Stomach smooth muscle (tissue), 2 donors: ENCODE data around the gene ENOX1.

Experiments
- H3K27ac ChIP-seq: one replicate; pipeline ENCODE4 v1.7.0; 2013; ENCODE audit warnings: mild to moderate bottlenecking, low read length, inconsistent platforms
- H3K27me3 ChIP-seq, 2 donors: one replicate each; pipeline ENCODE4 v1.7.0; 2013; ENCODE audit warnings: low read length in 2 of 2; ENCODE audit not compliant: insufficient read depth in 2 of 2, control insufficient read depth in 1 of 2
- H3K36me3 ChIP-seq, 2 donors: one replicate each; pipeline ENCODE4 v1.7.0; 2013; ENCODE audit warnings: low read length in 2 of 2; ENCODE audit not compliant: control insufficient read depth in 2 of 2, insufficient read depth in 2 of 2
- H3K4me1 ChIP-seq: one replicate; pipeline ENCODE4 v1.7.0; 2013; ENCODE audit warnings: low read length; ENCODE audit not compliant: control insufficient read depth, insufficient read depth
- H3K4me3 ChIP-seq, 2 donors: one replicate each; pipeline ENCODE4 v1.7.0; 2013; ENCODE audit warnings: low read length in 2 of 2
- H3K9ac ChIP-seq, 2 donors: one replicate each; pipeline ENCODE4 v1.7.0; 2013; ENCODE audit warnings: low read length in 2 of 2, mild to moderate bottlenecking in 1 of 2
- H3K9me3 ChIP-seq, 2 donors: one replicate each; pipeline ENCODE4 v1.7.0; 2013; ENCODE audit warnings: low read length in 2 of 2; ENCODE audit not compliant: control insufficient read depth in 2 of 2
- donor health status: healthy.
- donor health status: Pancreatic carcinoma.

ENOX1 gene

GRCh38 chr13:43374621-43375020 is 412.2 kb downstream of the ENOX1 start:
- H3K9ac ChIP-seq: no peak overlapping the region
- no peaks in the 10 kb centered on the region for H3K27me3 ChIP-seq
- peaks cover 6% of the 10 kb centered on the region for H3K4me1 ChIP-seq
- no peaks in the 10 kb centered on the region for H3K9me3 ChIP-seq
- no peak overlapping the region for H3K4me3 ChIP-seq
- no peaks in the 10 kb centered on the region for H3K36me3 ChIP-seq
- H3K27ac ChIP-seq: no peak overlapping the region

- no peak overlapping the region for H3K27ac ChIP-seq
- no peaks in the 10 kb centered on the region for H3K9me3 ChIP-seq
- peaks cover 8% of the 10 kb centered on the region for H3K4me1 ChIP-seq
- no peaks in the 10 kb centered on the region for H3K27me3 ChIP-seq
- H3K9ac ChIP-seq: no peak overlapping the region
- no peaks in the 10 kb centered on the region for H3K36me3 ChIP-seq
- no peak overlapping the region for H3K4me3 ChIP-seq
Measured at GRCh38 chr13:43373400-43373799, 413.4 kb downstream of the ENOX1 start.

- Histone ChIP-seq H3K4me1 (peaks cover 10% of the 10 kb centered on the region), H3K9me3 (no peaks in the 10 kb centered on the region), H3K9ac (no peak overlapping the region), H3K27me3 (no peaks in the 10 kb centered on the region), H3K27ac (peak overlapping the region; percentile 20), H3K36me3 (no peaks in the 10 kb centered on the region), H3K4me3 (no peak overlapping the region)
Measured at GRCh38 chr13:43370842-43371241, 415.9 kb downstream of the ENOX1 start.

- no peak overlapping the region for H3K27ac ChIP-seq
- H3K4me1 ChIP-seq: peaks cover 22% of the 10 kb centered on the region
- H3K9ac ChIP-seq: no peak overlapping the region
- no peak overlapping the region for H3K4me3 ChIP-seq
- no peaks in the 10 kb centered on the region for H3K36me3 ChIP-seq
- H3K27me3 ChIP-seq: no peaks in the 10 kb centered on the region
- H3K9me3 ChIP-seq: no peaks in the 10 kb centered on the region
Measured at GRCh38 chr13:43369319-43369718, 417.5 kb downstream of the ENOX1 start.

GRCh38 chr13:43368003-43368402 is 418.8 kb downstream of the ENOX1 start:
- Histone ChIP-seq H3K36me3 (no peaks in the 10 kb centered on the region), H3K27ac (no peak overlapping the region), H3K9me3 (no peaks in the 10 kb centered on the region), H3K27me3 (no peaks in the 10 kb centered on the region), H3K9ac (peak overlapping the region; percentile 2 to 25), H3K4me3 (peak overlapping the region; percentile 44 to 54), H3K4me1 (peaks cover 29% of the 10 kb centered on the region)

- H3K27ac ChIP-seq: peak overlapping the region; percentile 64
- H3K9ac ChIP-seq: peak overlapping the region in 1 of 2 donors; percentile 25
- no peaks in the 10 kb centered on the region for H3K27me3 ChIP-seq
- H3K36me3 ChIP-seq: no peaks in the 10 kb centered on the region
- no peaks in the 10 kb centered on the region for H3K9me3 ChIP-seq
- H3K4me1 ChIP-seq: peaks cover 28% of the 10 kb centered on the region
- peak overlapping the region in 1 of 2 donors; percentile 58 for H3K4me3 ChIP-seq
Measured at GRCh38 chr13:43365039-43365344, 421.8 kb downstream of the ENOX1 start.

GRCh38 chr13:43364210-43365038 is 422.3 kb downstream of the ENOX1 start:
- H3K9me3 ChIP-seq: no peaks in the 10 kb centered on the region
- H3K9ac ChIP-seq: peak overlapping the region; percentile 25 to 58
- peaks cover 2 to 3% of the 10 kb centered on the region in 2 donors for H3K36me3 ChIP-seq
- H3K4me1 ChIP-seq: peaks cover 28% of the 10 kb centered on the region
- no peaks in the 10 kb centered on the region for H3K27me3 ChIP-seq
- H3K27ac ChIP-seq: peak overlapping the region; percentile 64
- peak overlapping the region; percentile 13 to 58 for H3K4me3 ChIP-seq

GRCh38 chr13:43363156-43363953 is 423.4 kb downstream of the ENOX1 start:
- Histone ChIP-seq H3K36me3 (peaks cover 5% of the 10 kb centered on the region in 2 donors), H3K4me3 (peak overlapping the region; percentile 13 to 58), H3K4me1 (peaks cover 26% of the 10 kb centered on the region), H3K27ac (peak overlapping the region; percentile 64), H3K9ac (peak overlapping the region in 1 of 2 donors; percentile 25), H3K27me3 (no peaks in the 10 kb centered on the region), H3K9me3 (no peaks in the 10 kb centered on the region)

- Histone ChIP-seq H3K36me3 (peaks cover 5% of the 10 kb centered on the region in 2 donors), H3K4me3 (no peak overlapping the region), H3K4me1 (peaks cover 24% of the 10 kb centered on the region), H3K27me3 (no peaks in the 10 kb centered on the region), H3K9me3 (no peaks in the 10 kb centered on the region), H3K9ac (no peak overlapping the region), H3K27ac (no peak overlapping the region)
Measured at GRCh38 chr13:43362556-43362955, 424.2 kb downstream of the ENOX1 start.

GRCh38 chr13:43360892-43361610 is 425.7 kb downstream of the ENOX1 start:
- Histone ChIP-seq H3K27ac (no peak overlapping the region), H3K9ac (no peak overlapping the region), H3K9me3 (no peaks in the 10 kb centered on the region), H3K36me3 (peaks cover 5% of the 10 kb centered on the region in 2 donors), H3K4me3 (no peak overlapping the region), H3K27me3 (no peaks in the 10 kb centered on the region), H3K4me1 (peaks cover 24% of the 10 kb centered on the region)
